SU-DHL-6 (cell line): ENCODE data around the gene CFAP65.

Source experiments
- EZH2phosphoT487 ChIP-seq: fragments of 200-600 bp; sonication (generic), shearing (Covaris generic); conservative IDR thresholded peaks from 2 replicates; pipeline ENCODE4 v1.6.1; 2018; ENCODE audit warnings: mild to moderate bottlenecking, antibody characterized with exemption, low read length, moderate library complexity, mixed read lengths
- TF ChIP-seq, protein P1 (sequence below): fragments of 200-600 bp; sonication (generic); IDR thresholded peaks from one replicate; pipeline ENCODE4 v1.5.1; 2017; ENCODE audit warnings: antibody characterized with exemption, mild to moderate bottlenecking, low read length, moderate library complexity; ENCODE audit not compliant: insufficient read depth, poor library complexity, severe bottlenecking

DNA sequence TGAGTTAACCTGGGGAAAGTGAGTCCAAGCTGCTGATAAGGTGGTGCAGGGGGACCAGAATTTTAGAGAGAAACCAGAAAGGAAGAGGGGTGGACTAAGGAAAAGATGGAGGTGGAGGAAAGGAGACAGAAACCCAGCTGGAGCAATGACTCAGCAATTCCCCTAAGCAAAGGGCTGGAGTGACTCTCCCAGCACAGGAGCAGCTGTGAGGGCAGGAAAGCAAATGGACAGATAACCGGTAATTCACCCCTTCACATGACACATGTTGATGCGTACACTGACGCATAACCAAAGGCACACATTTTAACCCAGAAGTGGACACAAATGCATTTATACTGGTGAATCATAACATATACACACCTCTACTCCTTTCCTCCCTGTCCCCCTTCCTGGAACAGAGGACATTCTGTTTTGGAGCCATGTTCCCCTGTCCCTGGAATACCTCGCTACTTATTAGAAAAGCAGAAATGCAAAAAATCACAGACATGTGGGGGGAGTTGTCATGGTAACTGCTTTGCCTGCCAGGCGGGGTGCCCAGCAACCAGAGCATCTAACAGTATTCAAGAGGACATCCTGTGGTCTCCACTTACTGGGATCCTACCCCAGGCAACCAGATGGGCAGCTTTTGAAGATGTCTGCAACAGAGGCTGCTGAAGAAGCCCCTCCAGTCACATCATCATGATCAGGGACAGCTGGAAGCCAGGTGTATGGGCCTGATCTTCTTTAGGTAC is 77.1 kb downstream of the CFAP65 start:
- TF ChIP-seq, protein P1, sequence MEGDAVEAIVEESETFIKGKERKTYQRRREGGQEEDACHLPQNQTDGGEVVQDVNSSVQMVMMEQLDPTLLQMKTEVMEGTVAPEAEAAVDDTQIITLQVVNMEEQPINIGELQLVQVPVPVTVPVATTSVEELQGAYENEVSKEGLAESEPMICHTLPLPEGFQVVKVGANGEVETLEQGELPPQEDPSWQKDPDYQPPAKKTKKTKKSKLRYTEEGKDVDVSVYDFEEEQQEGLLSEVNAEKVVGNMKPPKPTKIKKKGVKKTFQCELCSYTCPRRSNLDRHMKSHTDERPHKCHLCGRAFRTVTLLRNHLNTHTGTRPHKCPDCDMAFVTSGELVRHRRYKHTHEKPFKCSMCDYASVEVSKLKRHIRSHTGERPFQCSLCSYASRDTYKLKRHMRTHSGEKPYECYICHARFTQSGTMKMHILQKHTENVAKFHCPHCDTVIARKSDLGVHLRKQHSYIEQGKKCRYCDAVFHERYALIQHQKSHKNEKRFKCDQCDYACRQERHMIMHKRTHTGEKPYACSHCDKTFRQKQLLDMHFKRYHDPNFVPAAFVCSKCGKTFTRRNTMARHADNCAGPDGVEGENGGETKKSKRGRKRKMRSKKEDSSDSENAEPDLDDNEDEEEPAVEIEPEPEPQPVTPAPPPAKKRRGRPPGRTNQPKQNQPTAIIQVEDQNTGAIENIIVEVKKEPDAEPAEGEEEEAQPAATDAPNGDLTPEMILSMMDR = no peak
- TF ChIP-seq EZH2phosphoT487 = no peak
